GM21528 (cell line): ENCODE data around the gene ARHGAP26.

Experiments used
- ATAC-seq: cut with Tn5 transposase; IDR thresholded peaks from one replicate; pipeline ENCODE4 v1.9.1; 2021; ENCODE audit warnings: mild to moderate bottlenecking, moderate library complexity; ENCODE audit not compliant: unreplicated experiment, low FRiP score

ARHGAP26 gene

DNA sequence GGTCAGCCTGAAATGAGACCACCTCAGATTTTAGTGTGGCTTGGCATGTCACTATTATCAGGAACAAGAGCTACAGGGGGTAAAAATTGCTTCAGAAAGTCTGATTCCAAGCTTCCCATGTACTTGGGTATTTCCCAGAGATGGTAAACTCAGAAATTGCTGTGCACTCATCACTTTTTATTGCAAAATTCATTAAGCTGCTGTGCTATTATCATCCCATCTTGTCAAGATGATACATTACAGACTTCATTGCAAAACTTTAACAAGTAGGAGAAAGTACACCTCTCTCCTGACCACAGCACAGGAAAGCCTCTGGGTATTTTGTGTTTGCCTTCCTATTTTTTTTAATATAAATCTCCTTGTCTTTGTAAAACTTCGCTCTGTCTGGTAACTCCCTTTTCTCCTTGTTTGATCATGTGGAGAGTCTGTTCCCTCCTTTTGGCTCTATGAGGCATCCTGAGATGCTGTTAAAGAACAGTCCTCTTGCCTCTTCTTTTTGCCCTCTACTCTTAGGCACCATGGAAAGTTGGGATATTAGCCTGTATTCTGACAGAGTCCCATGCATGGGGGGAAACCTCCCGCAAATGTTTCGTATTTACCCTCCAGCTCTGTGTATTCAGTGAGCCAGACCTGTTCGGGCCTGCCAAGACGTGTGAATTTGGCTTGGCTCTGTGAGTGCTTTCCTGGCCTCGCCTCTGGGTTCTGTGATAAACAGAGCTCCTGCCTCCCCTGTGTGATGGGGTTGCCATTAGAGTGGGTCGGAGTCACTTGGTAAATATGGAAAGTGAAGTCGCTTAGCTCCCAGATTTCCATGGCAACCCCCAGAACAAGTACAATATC, 372.6 kb downstream of the ARHGAP26 start:
- no peak for ATAC-seq

DNA sequence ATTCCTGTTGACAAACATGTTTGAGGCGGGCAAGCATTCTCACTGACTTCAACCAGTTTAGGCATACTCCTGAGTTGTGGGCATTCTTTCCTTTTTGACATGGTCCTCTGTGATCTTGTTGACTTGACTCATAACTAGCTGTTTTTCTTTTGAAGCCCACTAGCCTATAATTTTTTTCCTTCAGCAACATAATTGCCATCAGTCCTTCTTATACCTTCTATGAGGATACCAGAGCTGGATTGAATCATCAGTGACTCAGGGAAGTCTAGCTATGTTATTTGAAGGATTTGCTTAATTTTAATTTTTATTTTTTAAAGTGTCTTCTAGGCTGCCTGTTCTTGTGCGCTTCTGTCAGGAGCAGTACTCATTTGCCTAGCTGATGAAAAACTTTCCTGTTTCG, 373.8 kb downstream of the ARHGAP26 start:
- no peak for ATAC-seq

DNA sequence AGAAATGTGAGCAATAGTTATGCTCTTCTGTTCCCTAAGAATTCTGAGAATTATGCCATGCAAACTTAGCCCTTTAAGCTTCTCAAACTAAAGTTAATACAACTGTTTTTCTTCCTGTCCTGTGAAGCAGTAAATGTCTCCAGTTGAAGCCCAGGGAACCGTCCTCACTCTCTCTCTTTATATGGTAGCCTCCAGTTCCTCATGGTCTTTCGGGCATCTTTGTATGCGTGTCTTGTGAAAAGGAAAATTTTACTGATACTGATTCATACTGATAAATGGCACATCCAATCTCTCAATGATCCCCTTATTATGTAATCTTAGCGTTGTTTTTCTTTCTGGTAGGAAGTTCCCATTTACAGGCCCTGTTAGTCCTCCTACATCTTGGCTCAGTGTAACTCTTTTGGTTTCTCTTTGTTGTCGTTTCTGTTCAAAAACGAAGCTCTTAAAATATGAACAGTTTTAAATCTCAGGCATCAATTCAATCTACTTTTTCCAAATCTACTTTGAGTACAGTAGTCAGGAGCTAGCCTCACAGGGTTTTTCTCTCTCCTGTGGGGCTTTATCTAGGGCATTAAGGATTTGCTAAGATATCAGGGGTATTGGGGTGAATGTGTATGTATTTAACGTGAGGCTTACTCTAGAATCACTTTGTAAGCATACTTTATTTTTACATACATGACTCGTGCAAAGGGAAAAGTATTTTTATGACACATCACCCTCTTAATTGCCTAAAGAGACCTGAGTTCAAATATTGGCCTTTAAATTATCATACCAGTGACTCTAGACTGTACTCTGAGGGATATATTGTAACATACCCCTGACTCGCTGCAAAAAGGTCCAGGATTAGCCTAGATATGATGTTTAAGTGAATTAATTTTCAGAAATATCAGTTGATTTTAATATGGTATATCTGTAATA, 375.3 kb downstream of the ARHGAP26 start:
- ATAC-seq = no peak

DNA sequence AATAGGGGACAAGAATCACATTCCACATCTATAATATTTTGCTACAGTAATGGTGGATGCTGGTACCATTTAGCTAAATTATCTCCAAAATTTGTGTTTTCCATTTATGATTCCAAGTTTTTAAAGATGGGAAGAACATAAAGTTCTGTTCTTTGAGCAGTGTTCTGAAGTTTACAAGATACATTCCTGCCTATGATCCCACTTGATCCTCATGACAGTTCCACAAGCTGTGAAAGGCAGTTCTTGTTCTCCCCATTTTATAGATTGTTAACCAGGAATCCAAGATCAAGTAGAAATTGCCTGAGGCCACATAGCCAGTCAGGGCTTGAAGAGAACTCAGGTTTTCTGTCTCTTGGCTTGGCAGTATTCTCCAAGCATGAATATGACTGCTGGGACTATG, 376.0 kb downstream of the ARHGAP26 start:
- no peak for ATAC-seq

DNA sequence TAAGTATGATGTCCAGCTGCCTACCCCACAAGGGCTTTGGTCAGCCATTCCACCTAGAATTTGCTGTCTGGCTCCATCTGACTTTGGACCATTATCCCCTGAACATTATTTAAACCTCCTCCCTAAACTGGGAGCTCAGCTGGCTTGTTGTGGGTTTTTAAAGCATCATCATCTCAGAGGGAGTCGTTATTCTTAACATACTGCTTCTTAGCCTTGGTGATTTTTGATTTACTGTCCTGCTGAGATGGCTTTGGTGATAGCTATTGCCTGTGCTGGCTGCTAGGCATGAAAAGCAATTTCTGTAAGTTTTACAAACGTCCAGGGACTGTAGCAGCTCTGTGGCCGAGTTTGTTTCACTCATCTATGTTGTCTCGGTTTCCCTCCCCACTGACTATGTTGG, 377.2 kb downstream of the ARHGAP26 start:
- ATAC-seq = no peak

DNA sequence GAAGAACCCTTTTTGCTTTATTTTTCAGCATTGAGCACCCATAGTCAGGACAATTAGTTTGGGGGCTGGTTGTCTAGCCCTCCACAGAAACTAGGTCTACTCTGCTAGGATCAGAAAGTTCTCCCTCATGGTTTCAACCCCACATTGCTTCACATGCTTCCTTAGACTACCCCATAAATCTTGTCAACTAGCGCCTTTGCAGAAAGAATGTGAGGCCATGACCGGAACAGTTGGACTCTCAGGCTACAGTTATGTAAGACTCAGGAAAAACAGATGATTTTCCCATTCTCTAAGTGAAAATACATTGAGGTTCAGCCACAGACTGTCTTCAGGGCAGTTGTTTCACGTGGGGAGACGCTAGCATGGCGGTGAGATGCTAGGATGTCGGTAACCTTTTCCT, 377.7 kb downstream of the ARHGAP26 start:
- ATAC-seq = no peak

DNA sequence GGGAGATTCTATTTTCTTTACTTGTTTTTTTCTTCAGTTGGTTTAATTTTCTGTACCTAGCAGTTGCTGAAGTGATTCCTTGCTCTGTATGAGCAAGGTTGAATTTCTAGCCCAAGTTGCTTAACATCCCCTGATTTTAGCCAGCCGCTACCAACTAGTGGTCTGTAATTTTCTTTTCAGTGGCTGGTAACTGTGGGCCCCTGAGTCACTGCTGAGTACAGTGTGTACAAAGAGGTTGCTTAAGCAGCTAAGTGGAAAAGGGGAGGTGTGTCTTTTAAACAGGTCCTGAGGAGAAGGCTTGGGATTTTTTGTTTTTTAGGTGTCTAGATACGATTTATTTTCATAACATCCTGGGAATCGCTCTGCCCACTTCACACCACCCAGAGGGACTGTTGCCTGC, 378.6 kb downstream of the ARHGAP26 start:
- ATAC-seq = no peak

DNA sequence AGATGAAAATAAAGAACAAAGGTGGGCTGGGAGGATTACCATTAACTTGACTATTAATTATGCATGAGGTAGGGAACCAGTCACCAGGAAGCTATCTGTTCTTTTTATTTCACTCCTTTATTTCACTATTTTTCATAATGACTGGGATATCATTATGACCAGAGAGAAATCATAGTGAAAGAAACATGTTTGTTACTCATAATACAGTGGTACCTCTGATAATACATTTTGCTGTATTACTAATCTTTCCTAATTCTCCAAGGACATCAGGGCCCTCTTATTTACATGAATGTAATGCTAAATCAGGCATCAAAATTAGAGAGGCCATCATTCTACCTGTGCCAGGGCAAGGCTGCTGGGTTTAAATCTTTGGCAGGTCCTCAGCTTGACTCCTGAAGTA, 379.6 kb downstream of the ARHGAP26 start:
- no peak for ATAC-seq

DNA sequence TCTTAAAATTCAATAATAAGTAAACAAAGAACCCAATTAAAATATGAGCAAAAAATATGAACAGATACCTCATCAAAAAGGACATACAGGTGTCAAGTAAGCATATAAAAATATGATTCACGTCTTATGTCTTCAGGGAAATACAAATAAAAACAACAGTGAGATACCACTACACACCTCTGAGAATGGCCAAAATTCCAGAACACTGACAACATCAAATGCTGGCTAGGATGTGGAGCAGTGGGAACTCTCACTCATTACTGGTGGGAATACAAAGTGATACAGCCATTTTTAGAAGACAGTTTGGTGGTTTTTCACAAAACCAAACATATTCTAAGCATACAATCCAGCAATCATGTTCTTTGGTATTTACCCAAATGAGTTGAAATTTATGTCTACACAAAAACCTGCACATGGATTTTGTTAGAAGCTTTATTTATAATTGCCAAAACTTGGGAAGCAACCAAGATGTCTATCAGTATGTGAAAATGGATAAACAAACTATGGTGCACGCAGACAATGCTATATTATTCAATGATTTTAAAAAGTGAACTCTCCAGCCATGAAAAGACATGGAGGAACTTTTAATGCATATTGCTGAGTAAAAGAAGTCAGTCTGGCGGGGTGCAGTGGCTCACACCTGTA, 381.0 kb downstream of the ARHGAP26 start:
- ATAC-seq = no peak

DNA sequence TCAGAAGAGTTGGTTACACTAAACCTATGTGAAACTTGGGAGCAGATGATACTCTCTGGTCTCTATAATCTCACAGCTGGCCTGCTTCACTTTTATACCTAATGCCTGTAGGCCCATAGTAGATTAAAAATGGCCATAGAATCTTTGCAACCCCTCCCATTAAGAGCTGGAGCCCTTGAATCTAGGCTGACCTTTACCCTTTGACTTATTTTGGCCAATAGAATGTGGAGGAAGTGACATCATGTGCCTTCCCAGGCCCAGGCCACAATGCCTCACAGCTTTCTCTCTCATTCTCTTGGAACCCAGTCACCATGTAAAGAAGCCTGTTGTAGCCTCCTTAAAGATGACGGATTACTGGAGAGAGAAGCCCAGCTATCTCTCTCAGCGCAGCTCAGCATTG, 382.3 kb downstream of the ARHGAP26 start:
- ATAC-seq = no peak

DNA sequence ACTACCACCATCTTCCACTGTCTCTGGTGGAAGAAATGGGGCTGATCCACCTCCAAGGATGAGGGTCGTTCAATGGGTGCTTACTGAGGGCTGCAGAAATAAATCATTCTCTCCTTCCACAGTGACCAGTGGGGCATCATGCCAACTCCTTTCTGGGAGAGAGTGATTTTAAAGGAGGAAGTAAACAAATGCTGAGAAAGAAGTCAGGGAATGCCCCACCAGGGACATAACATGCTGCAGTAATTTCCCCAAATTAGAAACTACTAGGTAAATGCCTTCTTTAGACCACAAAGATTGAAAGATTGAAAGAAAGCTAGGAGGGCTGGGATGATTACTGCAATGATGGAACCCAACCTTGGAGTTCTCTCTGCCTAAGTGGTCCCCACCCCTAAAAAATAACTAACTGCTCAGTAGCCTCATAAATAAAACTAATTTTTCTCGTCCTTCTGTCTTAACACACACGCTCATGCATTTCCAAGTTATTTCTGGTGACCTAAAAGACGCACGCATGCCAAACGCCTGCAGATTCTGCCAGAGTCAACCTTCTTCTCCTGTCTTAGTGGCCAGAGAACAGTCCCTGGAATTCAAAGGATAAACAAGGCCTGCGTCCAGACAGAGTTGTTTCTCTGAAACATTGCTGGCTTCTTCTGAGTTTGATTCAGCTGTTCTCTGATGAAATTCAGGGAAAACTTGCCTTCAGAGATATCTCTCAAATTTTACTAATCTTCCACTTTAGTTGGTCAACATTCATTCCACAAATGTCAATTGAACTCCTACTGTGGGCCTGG, 383.3 kb downstream of the ARHGAP26 start:
- no peak for ATAC-seq

DNA sequence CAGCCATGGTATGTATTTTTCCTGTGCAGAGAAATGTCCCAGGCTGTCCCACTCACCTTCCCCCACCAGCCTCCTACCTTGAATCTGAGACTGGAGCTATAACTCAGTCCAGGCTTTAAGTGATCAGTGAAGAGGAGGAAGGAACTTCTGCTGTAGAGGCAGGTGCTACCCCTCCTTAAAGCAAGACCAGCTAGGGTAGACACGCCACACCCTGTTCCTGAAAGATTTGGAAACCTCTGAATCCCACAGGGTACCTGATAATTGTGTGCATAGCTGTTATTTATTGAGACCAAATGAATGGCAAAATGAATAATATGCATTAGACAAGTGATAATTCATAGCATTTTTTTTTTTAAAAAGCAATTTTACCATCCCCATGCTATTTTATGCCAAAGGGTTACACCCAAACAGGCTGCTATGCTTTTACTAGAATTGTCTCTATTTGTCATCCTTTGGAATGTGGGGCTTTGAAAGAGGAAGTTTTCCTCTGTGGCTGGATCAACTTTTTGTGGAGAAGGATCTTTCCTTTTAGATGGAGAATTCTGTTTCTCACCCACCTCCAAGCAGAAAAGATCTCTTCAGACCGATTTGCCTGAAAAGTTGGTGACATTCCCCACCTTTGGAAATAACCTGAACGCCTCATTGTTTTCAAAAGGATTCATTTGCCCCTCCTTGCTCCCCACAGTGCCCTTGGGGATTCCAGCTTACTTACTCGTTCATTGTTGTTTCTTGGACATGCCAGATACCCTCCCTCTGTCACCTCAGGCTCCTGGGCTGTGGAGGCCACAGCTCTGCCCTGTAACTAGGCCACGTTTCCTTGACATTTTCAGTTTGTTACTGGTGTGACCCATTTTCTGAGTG, 384.6 kb downstream of the ARHGAP26 start:
- no peak for ATAC-seq

DNA sequence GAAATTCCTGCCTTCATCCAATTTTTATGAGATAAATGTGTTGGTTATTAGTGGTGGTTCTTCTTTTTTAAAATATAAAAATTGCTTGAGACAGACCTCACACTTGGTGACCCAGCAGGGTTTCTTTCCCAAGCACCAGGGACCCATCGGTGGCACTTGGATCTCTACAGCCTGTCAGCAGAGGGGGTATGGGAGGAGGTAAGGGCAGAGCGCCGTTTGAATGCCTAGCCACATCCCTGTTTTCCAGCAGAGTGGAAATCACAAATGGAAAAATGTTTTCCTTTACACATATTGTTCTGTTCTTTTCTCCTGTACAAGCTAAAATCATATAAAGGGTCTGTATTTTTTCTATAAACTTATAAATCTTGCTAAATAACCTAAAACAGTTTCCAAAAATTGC, 385.3 kb downstream of the ARHGAP26 start:
- no peak for ATAC-seq

DNA sequence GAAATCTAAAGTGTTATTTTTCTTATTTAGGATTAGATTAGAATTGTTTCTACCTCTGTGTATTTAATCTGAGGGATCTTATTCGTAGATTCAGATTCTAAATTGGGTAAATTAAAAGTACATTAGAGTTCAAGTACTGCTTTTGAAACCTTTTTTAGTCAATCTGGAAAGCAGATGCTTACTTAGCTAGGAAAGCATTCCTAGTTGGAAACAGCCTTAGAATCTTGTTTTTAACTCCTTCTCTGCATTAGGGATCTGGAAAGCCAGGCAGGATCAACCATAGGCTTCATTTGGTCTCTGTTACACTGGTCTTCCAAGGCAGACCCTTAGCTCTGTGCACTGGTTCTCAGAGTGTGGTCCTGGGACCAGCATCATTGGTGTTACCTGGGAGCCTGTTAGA, 385.9 kb downstream of the ARHGAP26 start:
- no peak for ATAC-seq

DNA sequence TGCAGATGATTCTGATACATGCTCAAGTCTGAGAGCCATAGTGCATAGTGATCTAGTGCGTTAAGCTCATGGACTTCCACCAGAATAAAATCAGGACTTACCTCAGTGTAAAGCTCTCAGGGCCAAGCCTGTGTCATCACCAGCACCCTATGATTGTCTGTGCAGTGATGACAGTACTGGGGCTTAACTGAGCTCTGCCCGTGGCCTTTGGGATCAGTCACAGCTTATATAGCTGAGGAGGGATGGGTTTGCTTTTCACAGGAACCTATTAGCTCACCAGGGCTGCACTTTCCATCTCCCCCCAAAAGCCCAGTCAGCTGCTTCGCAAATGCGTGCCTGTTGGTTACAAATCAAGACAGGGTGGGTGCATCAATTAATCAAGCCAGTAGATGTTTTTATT, 386.4 kb downstream of the ARHGAP26 start:
- ATAC-seq = no peak

DNA sequence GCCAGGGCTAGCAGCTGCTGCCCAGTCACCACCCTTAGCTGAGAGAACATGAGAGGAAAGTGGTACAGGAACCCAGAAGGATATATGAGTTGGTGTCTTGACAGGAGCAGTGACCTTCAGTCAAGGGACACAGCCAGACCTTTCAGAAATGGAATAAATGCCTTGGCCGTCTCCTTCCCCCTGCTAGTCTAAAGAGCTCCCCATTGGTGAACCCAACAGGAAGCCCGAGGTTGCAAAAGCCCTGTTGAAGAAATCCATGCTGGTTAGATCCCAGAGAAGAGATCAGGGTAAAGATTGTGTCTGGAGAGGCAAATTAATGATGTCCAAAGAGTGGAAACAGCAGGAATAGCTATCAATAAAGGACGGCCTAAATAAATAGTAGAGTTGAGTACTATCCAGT, 388.9 kb downstream of the ARHGAP26 start:
- ATAC-seq = no peak

DNA sequence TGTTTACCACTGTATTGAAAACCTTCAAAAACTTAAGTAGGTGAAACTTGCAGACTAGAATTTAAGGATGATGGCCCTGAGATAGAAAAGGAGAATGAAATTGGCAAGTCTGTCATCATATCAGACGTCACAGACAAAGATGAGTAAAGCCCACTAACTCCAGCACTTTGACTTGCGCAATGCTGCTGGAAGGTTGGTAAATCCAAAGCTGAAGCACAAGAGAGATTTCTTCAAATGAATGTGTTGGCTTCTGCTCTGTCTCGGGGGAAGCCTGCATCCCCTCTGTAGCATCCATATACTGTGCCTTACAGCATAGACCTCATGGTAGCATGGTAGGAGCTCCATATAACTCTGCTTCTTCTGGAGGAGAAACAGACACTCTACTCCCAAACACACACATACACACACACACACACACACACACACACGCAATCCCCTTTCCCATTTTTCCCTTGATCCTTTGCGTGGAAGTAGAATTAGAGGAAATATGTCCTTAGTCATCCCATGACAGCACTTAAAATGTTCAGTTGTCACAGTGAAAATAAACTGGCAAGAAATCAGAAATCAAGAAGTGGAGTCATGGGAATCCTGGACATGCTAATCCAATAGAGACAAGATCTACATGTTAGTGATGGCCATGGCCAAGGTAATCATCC, 391.8 kb downstream of the ARHGAP26 start:
- ATAC-seq = no peak

DNA sequence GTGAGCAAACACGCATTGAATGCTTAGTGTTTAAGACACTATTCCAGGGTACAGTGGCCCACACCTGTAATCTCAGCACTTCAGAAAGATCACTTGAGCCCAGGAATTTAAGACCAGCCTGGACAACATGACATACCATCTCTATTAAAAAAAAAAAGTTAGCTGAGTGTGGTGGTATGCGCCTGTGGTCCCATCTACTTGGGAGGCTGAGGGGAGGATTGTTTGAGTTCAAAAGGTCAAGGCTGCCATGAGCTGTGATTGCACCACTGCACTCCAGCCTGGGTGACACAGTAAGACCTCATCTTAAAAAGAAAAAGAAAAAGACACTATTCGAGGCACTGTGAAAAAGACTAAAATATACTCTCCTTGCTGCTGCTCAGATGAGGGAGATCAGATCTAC, 392.6 kb downstream of the ARHGAP26 start:
- ATAC-seq = no peak

DNA sequence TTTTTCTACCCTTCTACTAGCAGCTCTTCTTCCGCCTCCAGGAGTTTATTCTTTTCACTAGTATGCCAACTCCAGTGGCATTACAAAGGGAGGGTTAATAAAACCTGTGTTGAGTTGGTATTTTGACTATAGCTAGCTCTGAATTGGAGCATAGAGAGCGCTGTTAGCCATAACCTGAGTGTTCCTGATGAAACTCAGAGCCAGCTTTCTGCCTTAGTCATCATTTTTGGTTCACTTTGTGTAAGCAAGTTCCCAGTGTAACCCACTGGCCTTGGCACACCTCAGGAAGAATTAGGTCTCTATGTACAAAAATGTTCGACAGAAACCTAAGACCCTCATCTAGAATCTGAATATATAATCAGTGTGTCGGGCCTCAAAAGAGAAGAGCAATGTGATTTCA, 394.4 kb downstream of the ARHGAP26 start:
- ATAC-seq = no peak
